ENCODE data around the gene KIAA0586.

- no peak for TF ChIP-seq CTCF (IDR thresholded peaks at IDR 0.05)
- TF ChIP-seq POLR2A (IDR thresholded peaks at IDR 0.05), result no peak
- no peak for TF ChIP-seq EP300 (IDR thresholded peaks at IDR 0.05)
These were observed 115.7 kb downstream of the KIAA0586 start for GRCh38 chr14:58543253-58543652.
